ENCODE results near the gene TMOD4.
A peak's percentile ranks its signal among the peaks of the same experiment; 100 is the strongest.

The TMOD4 gene

DNA sequence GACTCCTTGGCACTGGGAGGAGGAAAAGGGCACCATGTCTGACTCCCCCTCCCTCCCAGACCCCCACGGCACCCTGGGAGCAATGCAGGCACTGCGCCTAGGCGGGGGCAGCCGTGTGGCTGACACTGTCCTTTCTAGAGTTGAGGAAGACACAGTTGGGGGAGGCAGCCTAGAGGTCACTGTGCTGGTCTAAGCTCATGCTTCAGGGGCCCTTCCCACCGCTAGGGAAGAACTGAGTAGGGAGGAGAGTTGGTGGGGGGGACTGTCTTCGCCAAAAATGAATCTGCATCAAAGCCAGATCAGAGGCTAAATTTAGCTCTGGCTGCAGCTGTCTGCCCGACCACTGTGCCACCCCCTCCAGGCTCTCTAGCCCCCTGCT is 32.7 kb downstream of the TMOD4 start:
- DNase-seq (ENCODE audit: extremely low read depth, low read depth) = no peak
- H3K4me3 ChIP-seq (replicated peaks; ENCODE audit: low read depth, low read length) = no peak overlapping the region
- TF ChIP-seq, protein P1, sequence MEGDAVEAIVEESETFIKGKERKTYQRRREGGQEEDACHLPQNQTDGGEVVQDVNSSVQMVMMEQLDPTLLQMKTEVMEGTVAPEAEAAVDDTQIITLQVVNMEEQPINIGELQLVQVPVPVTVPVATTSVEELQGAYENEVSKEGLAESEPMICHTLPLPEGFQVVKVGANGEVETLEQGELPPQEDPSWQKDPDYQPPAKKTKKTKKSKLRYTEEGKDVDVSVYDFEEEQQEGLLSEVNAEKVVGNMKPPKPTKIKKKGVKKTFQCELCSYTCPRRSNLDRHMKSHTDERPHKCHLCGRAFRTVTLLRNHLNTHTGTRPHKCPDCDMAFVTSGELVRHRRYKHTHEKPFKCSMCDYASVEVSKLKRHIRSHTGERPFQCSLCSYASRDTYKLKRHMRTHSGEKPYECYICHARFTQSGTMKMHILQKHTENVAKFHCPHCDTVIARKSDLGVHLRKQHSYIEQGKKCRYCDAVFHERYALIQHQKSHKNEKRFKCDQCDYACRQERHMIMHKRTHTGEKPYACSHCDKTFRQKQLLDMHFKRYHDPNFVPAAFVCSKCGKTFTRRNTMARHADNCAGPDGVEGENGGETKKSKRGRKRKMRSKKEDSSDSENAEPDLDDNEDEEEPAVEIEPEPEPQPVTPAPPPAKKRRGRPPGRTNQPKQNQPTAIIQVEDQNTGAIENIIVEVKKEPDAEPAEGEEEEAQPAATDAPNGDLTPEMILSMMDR (IDR thresholded peaks at IDR 0.05; ENCODE audit: low read depth, low read length, missing control alignments) = no peak

DNA sequence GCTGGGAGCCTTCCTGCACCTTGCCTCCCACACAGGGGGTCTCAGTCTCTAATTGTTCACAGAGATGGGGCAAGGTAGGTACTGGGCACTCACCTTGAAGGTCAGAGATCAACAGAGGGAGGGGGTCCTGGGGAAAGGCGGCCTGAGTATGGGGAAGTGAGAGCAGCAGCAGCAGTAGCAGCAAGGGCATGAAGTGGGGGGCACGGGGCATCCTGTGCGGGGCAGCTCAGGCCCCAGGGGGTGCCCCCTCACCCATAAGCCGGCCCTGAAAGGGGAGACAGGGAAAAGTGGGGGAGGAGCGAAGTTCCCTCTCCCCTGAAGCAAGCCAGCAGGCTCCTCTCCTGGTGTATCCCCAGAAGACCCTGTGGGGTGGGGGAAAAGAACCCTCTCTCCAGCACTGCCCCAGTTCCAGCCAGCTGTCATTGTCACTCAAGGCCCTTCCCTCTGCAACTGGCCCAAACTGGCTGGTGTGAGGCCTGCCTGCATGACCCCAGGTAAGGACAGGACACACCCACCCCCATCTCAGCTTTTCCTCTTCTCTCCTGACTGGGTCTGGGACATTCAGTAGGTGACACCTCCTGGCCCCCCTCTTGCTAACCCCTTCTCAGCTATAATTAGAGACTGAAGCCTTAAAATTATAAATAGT is 33.2 kb downstream of the TMOD4 start:
- no peak overlapping the region for H3K4me3 ChIP-seq (replicated peaks; ENCODE audit: low read depth, low read length)
- TF ChIP-seq, protein P1 (IDR thresholded peaks at IDR 0.05; ENCODE audit: low read depth, low read length, missing control alignments) = no peak
- no peak for DNase-seq (ENCODE audit: extremely low read depth, low read depth)

DNA sequence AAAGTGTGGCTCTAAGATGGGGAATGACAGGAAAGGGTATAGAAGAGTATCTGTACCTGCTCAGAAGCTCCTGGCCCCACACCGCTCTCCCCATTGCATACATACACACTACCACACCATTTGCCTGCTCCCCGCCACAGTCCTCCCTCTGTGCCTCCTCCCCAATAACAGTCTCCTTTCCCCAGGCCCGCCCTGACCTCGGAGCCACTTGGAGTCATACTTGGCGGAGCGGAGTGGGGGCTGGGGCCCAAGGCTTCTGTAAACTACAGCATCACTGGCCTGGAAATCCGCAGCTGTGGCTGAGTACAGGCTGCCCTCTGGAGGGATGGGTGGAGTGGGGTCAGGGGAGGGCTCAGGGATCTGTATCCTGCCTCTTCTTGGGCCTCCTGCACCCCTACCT is 38.0 kb downstream of the TMOD4 start:
- TF ChIP-seq, protein P1 (IDR thresholded peaks at IDR 0.05; ENCODE audit: low read depth, low read length, missing control alignments) = no peak
- DNase-seq (ENCODE audit: extremely low read depth, low read depth) = no peak
- no peak overlapping the region for H3K4me3 ChIP-seq (replicated peaks; ENCODE audit: low read depth, low read length)

DNA sequence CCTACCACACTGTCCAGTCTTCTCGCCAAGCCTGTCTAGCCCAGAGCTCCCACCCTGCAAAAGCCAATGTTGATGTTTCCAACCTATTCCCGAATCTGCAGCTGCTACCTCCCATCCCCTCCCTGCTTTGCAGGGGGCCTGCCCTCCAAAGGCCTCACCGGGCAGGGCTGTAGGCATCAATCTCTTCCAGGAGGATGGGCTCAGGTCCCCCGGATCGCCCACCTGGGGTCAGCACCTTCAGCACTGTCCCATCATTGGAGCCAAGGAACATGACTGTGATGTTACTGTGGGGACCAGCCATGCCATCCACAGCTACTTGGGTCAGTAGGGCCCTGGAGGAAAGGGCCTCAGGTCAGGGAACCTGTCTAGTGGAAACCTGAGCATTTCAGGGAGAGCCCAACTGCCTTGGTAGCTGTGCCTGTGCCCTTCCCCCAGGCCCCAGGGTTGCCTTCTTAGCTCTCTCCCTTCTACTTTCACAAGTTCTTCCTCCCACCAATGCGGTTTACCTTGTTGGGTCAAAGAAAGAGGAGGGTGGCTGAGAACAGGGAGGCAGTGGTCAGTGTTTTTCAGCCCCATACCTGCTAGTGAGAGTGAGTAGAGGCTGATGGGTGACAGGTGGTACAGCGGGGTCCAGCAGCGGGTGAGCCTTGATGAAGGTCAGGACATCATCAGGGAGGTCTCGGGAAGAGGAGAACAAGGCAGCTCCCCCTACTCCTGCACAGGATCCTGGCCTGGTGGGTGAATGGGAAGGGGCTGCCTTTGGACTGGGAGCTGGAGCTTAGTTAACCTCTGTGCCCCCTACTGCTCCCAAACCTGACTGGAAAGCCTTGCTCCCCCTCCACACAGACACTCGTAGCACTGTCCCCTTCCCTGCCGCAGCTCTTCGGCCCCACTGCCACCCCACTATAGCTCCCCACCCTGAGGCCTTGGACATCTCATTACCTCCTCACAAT is 40.1 kb downstream of the TMOD4 start:
- H3K4me3 ChIP-seq (replicated peaks; ENCODE audit: low read depth, low read length) = no peak overlapping the region
- TF ChIP-seq, protein P1 (IDR thresholded peaks at IDR 0.05; ENCODE audit: low read depth, low read length, missing control alignments) = peak; percentile 9
- DNase-seq (ENCODE audit: extremely low read depth, low read depth) = no peak

DNA sequence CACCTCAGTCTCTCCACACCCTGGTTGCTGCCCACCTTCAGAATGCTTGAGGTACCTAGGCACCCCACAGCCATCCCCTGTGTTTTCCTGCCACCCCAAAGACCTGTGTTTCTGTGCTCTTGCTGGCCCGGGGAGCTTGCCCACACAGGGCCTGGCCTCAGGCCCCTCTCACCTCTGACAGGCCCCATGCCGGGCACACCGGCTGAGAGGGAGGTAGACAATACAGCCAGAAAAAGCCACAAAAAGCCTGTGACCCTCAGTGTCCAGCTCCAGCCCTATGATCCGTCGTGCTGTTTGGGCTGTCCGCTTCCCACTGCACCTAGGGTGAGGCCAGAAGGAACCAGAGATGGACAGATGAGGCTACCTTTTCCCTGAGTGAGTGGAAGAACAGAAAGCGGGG is 40.8 kb downstream of the TMOD4 start:
- no peak overlapping the region for H3K4me3 ChIP-seq (replicated peaks; ENCODE audit: low read depth, low read length)
- no peak for DNase-seq (ENCODE audit: extremely low read depth, low read depth)
- TF ChIP-seq, protein P1 (IDR thresholded peaks at IDR 0.05; ENCODE audit: low read depth, low read length, missing control alignments) = no peak

DNA sequence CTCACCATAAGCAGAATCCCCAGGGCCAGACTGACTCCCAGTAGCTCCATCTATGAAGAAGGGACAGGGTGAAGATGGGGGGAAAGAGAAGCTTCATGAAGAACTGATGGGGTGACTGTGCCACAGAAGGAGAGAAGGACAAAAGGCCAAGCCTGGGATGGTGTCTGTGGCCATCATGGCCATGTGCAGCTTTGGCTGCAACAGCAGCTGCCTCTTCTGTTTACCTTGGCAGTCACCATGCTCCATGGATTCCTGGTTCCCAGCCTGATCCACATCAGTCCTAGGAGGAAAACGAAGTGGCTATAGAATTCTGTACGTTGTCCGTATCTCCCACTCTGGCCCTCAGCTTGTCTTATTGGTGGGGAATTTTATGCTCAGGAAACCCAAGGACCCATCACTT is 41.4 kb downstream of the TMOD4 start:
- DNase-seq (ENCODE audit: extremely low read depth, low read depth) = no peak
- TF ChIP-seq, protein P1 (IDR thresholded peaks at IDR 0.05; ENCODE audit: low read depth, low read length, missing control alignments) = no peak

More for the DNA sequence above, 41.4 kb downstream of the TMOD4 start:
- H3K4me3 ChIP-seq (replicated peaks; ENCODE audit: low read depth, low read length) = no peak overlapping the region

Measured in HFF-Myc (cell line).